Activated CD4-positive, alpha-beta memory T cell treated with anti-CD3 and anti-CD28 coated beads, Interleukin-2, amount 10 ng/mL, durations not matched to agents 7 days and 5 days (primary cell): Measurements from ENCODE around the gene HYOU1. TPM values are rescaled to one million over a fixed set of nuclear protein-coding genes. Genes with fewer than 3 reads are reported as not detected.

Source experiments
- CTCF ChIA-PET: fragments of 350-600 bp; sonication (Branson Sonifier 250); formaldehyde crosslinking; loops from one replicate; lab custom pipeline; 2021; ENCODE audit warnings: antibody characterized with exemption, inconsistent platforms; lab: Charles Lee
- POLR2A ChIA-PET: fragments of 350-600 bp; sonication (Branson Sonifier 250); formaldehyde crosslinking; loops from one replicate; lab custom pipeline; 2021; ENCODE audit warnings: antibody characterized with exemption; lab: Charles Lee
- DNase-seq: peaks from one replicate; pipeline ENCODE4 v3.0.0-alpha.2; 2020
- H3K27ac Mint-ChIP-seq: one replicate; pipeline ENCODE4 v1.8.0; 2021; ENCODE audit warnings: mild to moderate bottlenecking, mixed read lengths
- H3K27me3 Mint-ChIP-seq: one replicate; pipeline ENCODE4 v1.8.0; 2021; ENCODE audit warnings: mixed read lengths
- H3K36me3 Mint-ChIP-seq: one replicate; pipeline ENCODE4 v1.8.0; 2021; ENCODE audit warnings: low read depth, mixed read lengths
- H3K4me1 Mint-ChIP-seq: one replicate; pipeline ENCODE4 v1.8.0; 2021; ENCODE audit warnings: mixed read lengths
- H3K4me3 Mint-ChIP-seq: one replicate; pipeline ENCODE4 v1.8.0; 2021; ENCODE audit warnings: mild to moderate bottlenecking, mixed read lengths
- H3K9me3 Mint-ChIP-seq: one replicate; pipeline ENCODE4 v1.8.0; 2021; ENCODE audit warnings: mixed read lengths
- total RNA-seq, 2 experiments: library from RNA; stranded (reverse); gene quantifications; one replicate each; pipeline ENCODE4 v1.2.3, GENCODE V29; 2021

HYOU1 gene
- total RNA-seq, 2 experiments from 2014 or later: 123 to 125 TPM

GRCh38 chr11:119093942-119094815, 37.2 kb upstream of the HYOU1 start:
- DNase-seq: peak; percentile 55
- H3K36me3 Mint-ChIP-seq: peaks cover 74% of the 10 kb centered on the region
- H3K4me1 Mint-ChIP-seq: peaks cover 70% of the 10 kb centered on the region
- peak overlapping the region; percentile 86 for H3K27ac Mint-ChIP-seq
- CTCF ChIA-PET: interaction anchor here (1.0 to 2.4 kb wide), 5 partner anchors 9 to 38 kb away, joined by 3 to 20 read pairs (median 12); partner anchors contain the start of genes C2CD2L, HMBS and VPS11
- peak overlapping the region; percentile 93 for H3K4me3 Mint-ChIP-seq
- H3K9me3 Mint-ChIP-seq: no peaks in the 10 kb centered on the region
- no peaks in the 10 kb centered on the region for H3K27me3 Mint-ChIP-seq
- POLR2A ChIA-PET: interaction anchor here (0.6 to 9.7 kb wide), 41 partner anchors 8 to 1107 kb away, joined by 3 to 219 read pairs (median 5); partner anchors contain the start of genes C2CD2L, CBL, CENATAC and DDX6

- Mint-ChIP-seq H3K9me3 (no peaks in the 10 kb centered on the region), H3K27me3 (no peaks in the 10 kb centered on the region), H3K36me3 (peaks cover 64% of the 10 kb centered on the region), H3K4me3 (peak overlapping the region; percentile 93), H3K4me1 (peaks cover 70% of the 10 kb centered on the region), H3K27ac (peak overlapping the region; percentile 85)
- no peak for DNase-seq
- POLR2A ChIA-PET: interaction anchor here (0.6 to 9.7 kb wide), 16 partner anchors 9 to 182 kb away, joined by 3 to 219 read pairs (median 17); partner anchors contain the start of genes C2CD2L, CBL, CENATAC and DPAGT1
- CTCF ChIA-PET: interaction anchor here (1.1 to 2.2 kb wide), 2 partner anchors 25 to 231 kb away, joined by 4 to 6 read pairs; partner anchors contain the start of gene VPS11
Measured at GRCh38 chr11:119092880-119093842, 36.2 kb upstream of the HYOU1 start.

- H3K36me3 Mint-ChIP-seq: peaks cover 55% of the 10 kb centered on the region
- no peak for DNase-seq
- H3K4me1 Mint-ChIP-seq: peaks cover 75% of the 10 kb centered on the region
- peak overlapping the region; percentile 65 for H3K27ac Mint-ChIP-seq
- H3K4me3 Mint-ChIP-seq: peak overlapping the region; percentile 93
- CTCF ChIA-PET: interaction anchor here (1.1 to 2.2 kb wide), 3 partner anchors 10 to 231 kb away, joined by 3 to 6 read pairs (median 4); partner anchors contain the start of genes DPAGT1 and VPS11
- H3K9me3 Mint-ChIP-seq: no peaks in the 10 kb centered on the region
- no peaks in the 10 kb centered on the region for H3K27me3 Mint-ChIP-seq
- POLR2A ChIA-PET: interaction anchor here (0.6 to 9.7 kb wide), 11 partner anchors 8 to 167 kb away, joined by 3 to 219 read pairs (median 22); partner anchors contain the start of genes C2CD2L, DPAGT1, HINFP and HMBS
Measured at GRCh38 chr11:119091966-119092879, 35.2 kb upstream of the HYOU1 start.

- CTCF ChIA-PET: interaction anchor here (1.1 to 2.2 kb wide), 2 partner anchors 35 to 232 kb away, joined by 3 to 6 read pairs; no protein-coding TSS in a partner anchor
- no peak for DNase-seq
- POLR2A ChIA-PET: interaction anchor here (1.0 to 9.7 kb wide), 6 partner anchors 11 to 244 kb away, joined by 3 to 219 read pairs (median 64); partner anchors contain the start of genes C2CD2L, DPAGT1, HINFP and VPS11
- Mint-ChIP-seq H3K4me3 (no peak overlapping the region), H3K36me3 (peaks cover 44% of the 10 kb centered on the region), H3K9me3 (no peaks in the 10 kb centered on the region), H3K27me3 (no peaks in the 10 kb centered on the region), H3K4me1 (peaks cover 72% of the 10 kb centered on the region), H3K27ac (peak overlapping the region; percentile 22)
Measured at GRCh38 chr11:119091178-119091577, 34.2 kb upstream of the HYOU1 start.

DNA sequence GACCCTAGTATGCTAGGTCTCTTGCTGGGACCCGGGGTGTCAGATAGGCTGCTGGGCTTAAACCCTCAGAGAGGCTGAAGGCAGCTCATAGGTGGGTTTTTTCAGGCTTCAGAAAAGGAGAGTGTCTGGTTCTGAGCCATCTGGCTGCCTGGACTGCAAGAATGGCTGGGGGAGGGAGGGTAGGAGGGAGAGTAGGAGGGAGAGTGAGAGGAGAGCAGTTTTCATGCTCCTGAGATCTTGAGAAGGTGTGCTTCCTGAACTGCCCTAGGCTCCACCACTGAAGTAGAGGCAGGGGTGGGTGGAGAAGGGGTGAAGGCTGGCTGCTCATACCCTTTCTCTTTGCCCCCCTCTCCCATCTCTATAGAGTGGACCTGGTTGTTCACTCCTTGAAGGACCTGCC, 32.3 kb upstream of the HYOU1 start:
- DNase-seq: no peak
- Mint-ChIP-seq H3K36me3 (peaks cover 32% of the 10 kb centered on the region), H3K9me3 (no peaks in the 10 kb centered on the region), H3K4me3 (no peak overlapping the region), H3K27ac (peak overlapping the region; percentile 31), H3K27me3 (no peaks in the 10 kb centered on the region), H3K4me1 (peaks cover 78% of the 10 kb centered on the region)
- CTCF ChIA-PET: interaction anchor here (0.5 to 1.2 kb wide), 3 partner anchors 22 to 80 kb away, joined by 3 to 4 read pairs (median 3); no protein-coding TSS in a partner anchor
- POLR2A ChIA-PET: interaction anchor here (0.8 to 2.0 kb wide), 3 partner anchors 22 to 231 kb away, joined by 3 to 6 read pairs (median 4); partner anchors contain the start of genes TRAPPC4 and VPS11

- Mint-ChIP-seq H3K36me3 (peaks cover 23% of the 10 kb centered on the region), H3K27ac (no peak overlapping the region), H3K9me3 (no peaks in the 10 kb centered on the region), H3K4me3 (no peak overlapping the region), H3K4me1 (peaks cover 75% of the 10 kb centered on the region), H3K27me3 (no peaks in the 10 kb centered on the region)
- ChIA-PET POLR2A (interaction anchor here (0.8 to 5.8 kb wide), 4 partner anchors 14 to 232 kb away, joined by 3 to 43 read pairs (median 5); partner anchors contain the start of genes DPAGT1, TRAPPC4 and VPS11), CTCF (interaction anchor here (1.2 kb wide), 1 partner anchor 81 kb away, joined by 3 read pairs; no protein-coding TSS in a partner anchor)
- no peak for DNase-seq
Measured at GRCh38 chr11:119088406-119088805, 31.4 kb upstream of the HYOU1 start.

DNA sequence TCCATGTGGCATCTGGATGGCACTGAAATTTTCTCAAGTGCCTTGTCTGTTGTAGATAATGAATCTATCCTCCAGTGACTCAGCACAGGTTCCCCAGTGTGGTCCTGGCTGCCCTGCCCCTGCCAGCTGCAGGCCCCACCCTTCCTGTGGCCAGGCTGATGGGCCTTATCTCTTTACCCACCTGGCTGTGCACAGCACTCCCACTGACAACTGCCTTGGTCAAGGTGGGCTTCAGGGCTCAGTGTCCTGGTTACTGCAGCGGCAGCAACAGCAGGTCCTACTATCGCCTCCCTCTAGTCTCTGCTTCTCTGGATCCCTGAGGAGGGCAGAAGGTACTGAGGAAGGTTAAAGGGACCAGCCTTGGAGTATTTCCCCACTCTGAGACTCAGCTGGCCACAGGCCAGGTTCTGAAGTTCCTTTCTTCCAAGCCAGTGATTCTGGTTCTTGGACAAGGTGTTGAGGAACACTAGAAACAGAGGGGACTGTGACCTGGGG, 30.8 kb upstream of the HYOU1 start:
- H3K27ac Mint-ChIP-seq: peak overlapping the region; percentile 71
- peak overlapping the region; percentile 46 for H3K4me3 Mint-ChIP-seq
- no peaks in the 10 kb centered on the region for H3K27me3 Mint-ChIP-seq
- peaks cover 18% of the 10 kb centered on the region for H3K36me3 Mint-ChIP-seq
- CTCF ChIA-PET: no interaction called here
- peaks cover 71% of the 10 kb centered on the region for H3K4me1 Mint-ChIP-seq
- no peaks in the 10 kb centered on the region for H3K9me3 Mint-ChIP-seq
- DNase-seq: peak; percentile 40
- POLR2A ChIA-PET: interaction anchor here (2.0 to 6.7 kb wide), 5 partner anchors 7 to 69 kb away, joined by 4 to 121 read pairs (median 43); partner anchors contain the start of genes DPAGT1, TRAPPC4 and VPS11

DNA sequence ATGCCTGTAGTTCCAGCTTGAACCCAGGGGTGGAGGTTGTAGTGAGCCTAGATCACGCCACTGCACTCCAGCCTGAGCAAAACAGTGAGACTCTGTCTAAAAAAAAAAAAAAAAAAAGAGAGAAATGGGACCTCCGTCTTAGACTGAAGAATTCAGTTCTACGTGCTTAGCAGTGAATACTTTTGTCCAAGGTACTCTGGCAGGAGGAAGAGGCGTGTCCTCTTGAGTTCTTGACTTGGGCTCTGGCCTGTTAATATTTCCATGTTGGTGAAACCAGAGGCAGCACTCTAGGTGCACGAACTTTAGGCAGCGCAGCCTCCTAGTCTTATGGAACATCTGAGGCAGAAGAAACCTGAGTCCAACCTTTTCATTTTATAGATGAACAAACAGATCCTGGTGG, 30.1 kb upstream of the HYOU1 start:
- CTCF ChIA-PET: no interaction called here
- Mint-ChIP-seq H3K9me3 (no peaks in the 10 kb centered on the region), H3K36me3 (peaks cover 15% of the 10 kb centered on the region), H3K4me1 (peaks cover 64% of the 10 kb centered on the region), H3K4me3 (no peak overlapping the region), H3K27ac (peak overlapping the region; percentile 71), H3K27me3 (no peaks in the 10 kb centered on the region)
- no peak for DNase-seq
- POLR2A ChIA-PET: interaction anchor here (2.0 to 6.7 kb wide), 5 partner anchors 8 to 68 kb away, joined by 4 to 121 read pairs (median 43); partner anchors contain the start of genes DPAGT1, TRAPPC4 and VPS11

DNA sequence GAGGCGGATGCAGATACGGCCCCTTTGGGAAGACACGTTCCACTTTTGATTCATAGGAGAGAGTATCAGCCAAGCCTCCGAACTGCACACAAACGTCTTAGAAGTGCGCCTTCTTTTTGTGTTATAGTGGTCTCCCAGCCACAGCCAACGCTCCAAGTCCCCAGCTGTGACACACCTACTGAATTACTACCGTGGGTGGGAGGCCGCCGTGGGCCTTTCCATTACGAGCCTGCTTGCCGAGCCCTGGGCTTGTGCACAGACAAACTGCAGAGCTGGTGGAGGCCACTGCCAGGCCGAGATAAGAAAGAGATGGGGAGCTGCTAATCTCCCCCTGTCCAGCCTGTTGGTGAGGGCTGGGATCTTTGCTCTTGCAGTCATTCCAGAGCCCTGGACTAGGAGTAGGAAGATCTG, 28.4 kb upstream of the HYOU1 start:
- POLR2A ChIA-PET: interaction anchor here (0.7 to 6.7 kb wide), 15 partner anchors 10 to 253 kb away, joined by 3 to 121 read pairs (median 8); partner anchors contain the start of genes C2CD2L, CBL, CENATAC and DPAGT1

GRCh38 chr11:119084663-119085436, 27.8 kb upstream of the HYOU1 start, which contains the start of gene HMBS:
HMBS (plus strand) TSS chr11:119084881; CDS start chr11:119085034, 153 bp downstream.
- Mint-ChIP-seq H3K9me3 (no peaks in the 10 kb centered on the region), H3K4me3 (peak within 1 kb of the TSS; percentile 98), H3K4me1 (peaks cover 47% of the 10 kb centered on the region), H3K36me3 (peaks cover 23% of the 10 kb centered on the region), H3K27me3 (no peaks in the 10 kb centered on the region), H3K27ac (peak within 1 kb of the TSS; percentile 91)
- CTCF ChIA-PET: interaction anchor here (0.6 to 2.8 kb wide), 9 partner anchors 10 to 121 kb away, joined by 3 to 21 read pairs (median 9); partner anchors contain the start of genes CBL, DPAGT1 and VPS11
- peak; percentile 89 for DNase-seq
- POLR2A ChIA-PET: interaction anchor here (0.7 to 6.7 kb wide), 18 partner anchors 10 to 294 kb away, joined by 3 to 121 read pairs (median 4); partner anchors contain the start of genes C2CD2L, CBL, CENATAC and DDX6

More for the DNA sequence above, 28.4 kb upstream of the HYOU1 start:
- Mint-ChIP-seq H3K9me3 (no peaks in the 10 kb centered on the region), H3K27ac (peak overlapping the region; percentile 91), H3K4me1 (peaks cover 52% of the 10 kb centered on the region), H3K27me3 (no peaks in the 10 kb centered on the region), H3K36me3 (peaks cover 20% of the 10 kb centered on the region), H3K4me3 (peak overlapping the region; percentile 98)
- CTCF ChIA-PET: interaction anchor here (0.6 to 2.8 kb wide), 10 partner anchors 10 to 236 kb away, joined by 3 to 21 read pairs (median 9); partner anchors contain the start of genes CBL, DPAGT1 and VPS11
- DNase-seq: no peak
